IMR-90 (cell line): ENCODE data around the gene ROS1. TPM values are rescaled to one million over a fixed set of nuclear protein-coding genes. Genes with fewer than 3 reads are reported as not detected.
"Not testable (repeated sequence)": the region's sequence is repeated elsewhere in the genome, so short reads cannot be mapped to it uniquely, and the experiment has no call there.

ENCODE experiments used
- ATAC-seq: fragments of 200-7000 bp; cut with Tn5 transposase; 2 replicates; pipeline ENCODE4 v1.9.1; 2020; ENCODE audit warnings: low read depth, mild to moderate bottlenecking, moderate library complexity
- BruUV-seq: library from RNA; stranded (reverse); fragments of 400-500 nt; replicated peaks from 2 replicates; lab custom pipeline; 2021; lab: Mats Ljungman, UMichigan
- CTCF ChIA-PET: fragments of 300-600 bp; formaldehyde crosslinking; extraction: SDS; loops from one replicate; lab custom pipeline; 2021; ENCODE audit warnings: antibody characterized with exemption; lab: Yijun Ruan, JAX
- POLR2A ChIA-PET: fragments of 300-600 bp; sonication (Branson Sonifier 250); formaldehyde crosslinking; loops from one replicate; lab custom pipeline; 2022; ENCODE audit warnings: antibody characterized with exemption; ENCODE audit not compliant: unreplicated experiment; lab: Charles Lee
- DNase-seq: peaks from one replicate; pipeline ENCODE4 v3.0.0; 2013
- H2AFZ ChIP-seq: replicated peaks from 2 replicates; pipeline ENCODE3; 2013; ENCODE audit warnings: low read length, mild to moderate bottlenecking; ENCODE audit not compliant: poor library complexity
- H2AK5ac ChIP-seq: 2 replicates; pipeline ENCODE4 v1.6.1; 2013; ENCODE audit warnings: low read depth, low read length, inconsistent platforms
- H2AK9ac ChIP-seq: replicated peaks from 2 replicates; pipeline ENCODE3; 2013; ENCODE audit warnings: mild to moderate bottlenecking, low read depth, low read length, moderate library complexity; ENCODE audit not compliant: poor library complexity
- H2BK120ac ChIP-seq: 2 replicates; pipeline ENCODE4 v1.6.1; 2013; ENCODE audit warnings: low read depth, low read length, inconsistent platforms
- H2BK15ac ChIP-seq: 3 replicates; pipeline ENCODE4 v1.6.1; 2013; ENCODE audit warnings: low read depth, low read length, inconsistent platforms
- H2BK20ac ChIP-seq: 2 replicates; pipeline ENCODE4 v1.6.1; 2013; ENCODE audit warnings: low read depth, mild to moderate bottlenecking, inconsistent platforms, low read length, moderate library complexity
- H2BK5ac ChIP-seq: 2 replicates; pipeline ENCODE4 v1.6.1; 2013; ENCODE audit warnings: mild to moderate bottlenecking, low read depth, low read length, inconsistent platforms; ENCODE audit not compliant: poor library complexity, severe bottlenecking
- H3K14ac ChIP-seq: replicated peaks from 2 replicates; pipeline ENCODE4 v1.6.1; 2013; ENCODE audit warnings: low read depth, low read length, inconsistent platforms
- H3K18ac ChIP-seq: 2 replicates; pipeline ENCODE4 v1.6.1; 2013; ENCODE audit warnings: low read depth, low read length, control low read depth
- H3K23ac ChIP-seq: 2 replicates; pipeline ENCODE4 v1.6.1; 2013; ENCODE audit warnings: low read depth, low read length, inconsistent platforms
- H3K27ac ChIP-seq: 2 replicates; pipeline ENCODE4 v1.5.1; 2013; ENCODE audit warnings: mild to moderate bottlenecking, control low read depth, low read length; ENCODE audit not compliant: insufficient read depth
- H3K27me3 ChIP-seq: 2 replicates; pipeline ENCODE4 v1.6.1; 2013; ENCODE audit warnings: low read length; ENCODE audit not compliant: control insufficient read depth, insufficient read depth
- H3K36me3 ChIP-seq: 2 replicates; pipeline ENCODE4 v1.6.1; 2013; ENCODE audit warnings: low read length, mixed read lengths; ENCODE audit not compliant: control insufficient read depth, insufficient read depth
- H3K4ac ChIP-seq: 2 replicates; pipeline ENCODE4 v1.6.1; 2013; ENCODE audit warnings: low read depth, low read length, inconsistent platforms
- H3K4me1 ChIP-seq: 2 replicates; pipeline ENCODE4 v1.6.1; 2013; ENCODE audit warnings: low read length, mixed read lengths; ENCODE audit not compliant: control insufficient read depth, insufficient read depth
- H3K4me2 ChIP-seq: 2 replicates; pipeline ENCODE4 v1.6.1; 2013; ENCODE audit warnings: low read depth, mild to moderate bottlenecking, control low read depth, low read length, moderate library complexity
- H3K4me3 ChIP-seq: 2 replicates; pipeline ENCODE4 v1.5.1; 2013; ENCODE audit warnings: low read depth, mild to moderate bottlenecking, control low read depth, low read length, moderate library complexity; ENCODE audit not compliant: insufficient read depth
- H3K56ac ChIP-seq: 2 replicates; pipeline ENCODE4 v1.6.1; 2013; ENCODE audit warnings: low read length, inconsistent platforms; ENCODE audit not compliant: insufficient read depth; ENCODE audit errors: extremely low read depth
- H3K79me1 ChIP-seq, 2 experiments: 2 replicates each; pipeline ENCODE4 v1.6.1; 2013; ENCODE audit warnings: low read length in 2 of 2, inconsistent platforms in 1 of 2, low read depth in 1 of 2
- H3K9ac ChIP-seq: 2 replicates; pipeline ENCODE4 v1.6.1; 2013; ENCODE audit warnings: low read depth, low read length, control low read depth
- H3K9me1 ChIP-seq: 2 replicates; pipeline ENCODE4 v1.6.1; 2013; ENCODE audit warnings: low read length, inconsistent platforms; ENCODE audit not compliant: insufficient read depth
- H3K9me3 ChIP-seq: 2 replicates; pipeline ENCODE4 v1.6.1; 2013; ENCODE audit warnings: low read length; ENCODE audit not compliant: control insufficient read depth, insufficient read depth
- H4K20me1 ChIP-seq: 2 replicates; pipeline ENCODE4 v1.6.1; 2013; ENCODE audit warnings: low read length, inconsistent platforms; ENCODE audit not compliant: insufficient read depth
- H4K5ac ChIP-seq: 2 replicates; pipeline ENCODE4 v1.6.1; 2013; ENCODE audit warnings: mild to moderate bottlenecking, low read depth, low read length, control low read depth
- H4K8ac ChIP-seq, 2 experiments: 2 replicates each; pipeline ENCODE4 v1.6.1; 2013; ENCODE audit warnings: low read depth in 2 of 2, low read length in 2 of 2, control low read depth in 1 of 2, inconsistent platforms in 1 of 2
- H4K91ac ChIP-seq: 2 replicates; pipeline ENCODE4 v1.6.1; 2013; ENCODE audit warnings: low read depth, low read length, inconsistent platforms; ENCODE audit not compliant: insufficient read depth
- WGBS, 2 experiments: methylation state at CpG; one replicate each; pipeline versions ENCODE4 v1.1.5 to v1.1.7; 2013; ENCODE audit warnings: missing lambda C conversion rate in 2 of 2; ENCODE audit not compliant: insufficient read length in 1 of 2; ENCODE audit errors: extremely low coverage in 2 of 2; 5-methylcytosine and 5-hydroxymethylcytosine counted together
- dilution Hi-C: fragments of 300-500 bp; cut with HindIII; formaldehyde crosslinking; loops from one replicate; pipeline ENCODE4 v1.14.3; 2018; ENCODE audit warnings: low sequenced_read_pairs; ENCODE audit not compliant: unreplicated experiment
- in situ Hi-C: fragments of 300-500 bp; cut with MboI; formaldehyde crosslinking; loops from 3 replicates; pipeline ENCODE4 v1.14.3; 2019; ENCODE audit warnings: low sequenced_read_pairs, inconsistent platforms, mixed read lengths
- intact Hi-C: fragments of 100-400 bp; cut with micrococcal nuclease; formaldehyde crosslinking; loops from 2 replicates; pipeline ENCODE4 v1.10.0; 2022
- polyA plus RNA-seq, 3 experiments: library from polyadenylated mRNA; depleted of rRNA; stranded (reverse); fragments of >200 nt; gene quantifications; 2 replicates each; pipeline ENCODE4 v1.2.3, GENCODE V29; 2012; ENCODE audit warnings: low replicate concordance in 1 of 3
- total RNA-seq: library from RNA; depleted of rRNA; stranded (reverse); fragments of >200 nt; gene quantifications from 2 replicates; pipeline ENCODE4 v1.2.3, GENCODE V29; 2012

The ROS1 gene
- total and polyA plus RNA-seq, 2 of the 4 experiments (the other 2 are of a cell fraction) = under 0.01 to 0.03 TPM

- intact Hi-C loops, H4K8ac ChIP-seq, H4K20me1 ChIP-seq, DNase-seq, H3K9me3 ChIP-seq, H3K4me3 ChIP-seq, H3K27me3 ChIP-seq, H3K23ac ChIP-seq, BruUV-seq, H2AK5ac ChIP-seq, H3K18ac ChIP-seq, CTCF ChIA-PET, H3K4me2 ChIP-seq, H3K14ac ChIP-seq, H3K79me1 ChIP-seq, H4K5ac ChIP-seq, H3K27ac ChIP-seq, H2AFZ ChIP-seq, H3K4ac ChIP-seq, ATAC-seq, H2BK15ac ChIP-seq, dilution Hi-C loops, H3K9ac ChIP-seq, H3K36me3 ChIP-seq, H3K56ac ChIP-seq, in situ Hi-C loops, H2BK20ac ChIP-seq, POLR2A ChIA-PET, H2BK5ac ChIP-seq, H4K91ac ChIP-seq, H2BK120ac ChIP-seq, H3K9me1 ChIP-seq, H2AK9ac ChIP-seq, H3K4me1 ChIP-seq: not testable (repeated sequence)
- WGBS, 2 experiments = no CpG with 5 or more reads among the region's 20 CpGs
Measured at GRCh38 chr6:117244979-117245378, 180.8 kb downstream of the ROS1 start.

DNA sequence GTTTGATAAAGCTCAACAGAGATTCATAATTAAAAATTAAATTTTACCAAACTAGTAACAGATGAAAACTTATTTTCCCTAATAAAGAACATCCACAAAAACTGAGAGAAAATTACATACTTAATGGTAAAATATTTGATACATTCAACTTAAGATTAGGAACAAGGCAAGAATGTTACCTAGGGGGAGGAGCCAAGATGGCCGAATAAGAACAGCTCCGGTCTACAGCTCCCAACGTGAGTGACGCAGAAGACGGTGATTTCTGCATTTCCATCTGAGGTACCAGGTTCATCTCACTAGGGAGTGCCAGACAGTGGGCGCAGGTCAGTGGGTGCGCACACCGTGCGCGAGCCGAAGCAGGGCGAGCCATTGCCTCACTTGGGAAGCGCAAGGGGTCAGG is 181.2 kb downstream of the ROS1 start:
- H3K4me2 ChIP-seq, H3K79me1 ChIP-seq, H4K5ac ChIP-seq, H3K4me1 ChIP-seq, H2AK5ac ChIP-seq, H2BK5ac ChIP-seq, H3K14ac ChIP-seq, H3K9me1 ChIP-seq, POLR2A ChIA-PET, H3K56ac ChIP-seq, H3K4me3 ChIP-seq, H3K27me3 ChIP-seq, H2BK120ac ChIP-seq, BruUV-seq, H2AK9ac ChIP-seq, dilution Hi-C loops, H3K9ac ChIP-seq, H4K20me1 ChIP-seq, ATAC-seq, H3K36me3 ChIP-seq, DNase-seq, H3K18ac ChIP-seq, H3K4ac ChIP-seq, H2BK20ac ChIP-seq, H4K8ac ChIP-seq, H3K23ac ChIP-seq, H3K9me3 ChIP-seq, H4K91ac ChIP-seq, H2BK15ac ChIP-seq, H2AFZ ChIP-seq, CTCF ChIA-PET, H3K27ac ChIP-seq, in situ Hi-C loops, intact Hi-C loops: not testable (repeated sequence)
- no CpG with 5 or more reads among the region's 13 CpGs for WGBS, 2 experiments
